Stimulated activated CD8-positive, alpha-beta memory T cell treated with anti-CD3 and anti-CD28 coated beads, Interleukin-15, amount 100 ng/mL, for 1 hour (primary cell): ENCODE results near the gene PRKG1.

Experiments
- DNase-seq: peaks from one replicate; pipeline ENCODE4 v3.0.0-alpha.2; 2020; ENCODE audit warnings: low read depth

Gene PRKG1

GRCh38 chr10:51935341-51935740 lies 861.1 kb downstream of the PRKG1 start:
- no peak for DNase-seq

GRCh38 chr10:51937308-51938140 lies 863.2 kb downstream of the PRKG1 start:
- DNase-seq = no peak

- no peak for DNase-seq
Observed at GRCh38 chr10:51950371-51950995, 876.2 kb downstream of the PRKG1 start.

- no peak for DNase-seq
Observed at GRCh38 chr10:51950996-51951555, 876.8 kb downstream of the PRKG1 start.

- no peak for DNase-seq
Observed at GRCh38 chr10:51951601-51952000, 877.3 kb downstream of the PRKG1 start.

- DNase-seq = no peak
Observed at GRCh38 chr10:51952056-51952455, 877.8 kb downstream of the PRKG1 start.

- no peak for DNase-seq
Observed at GRCh38 chr10:51955696-51956095, 881.4 kb downstream of the PRKG1 start.

- DNase-seq = no peak
Observed at GRCh38 chr10:51956822-51957221, 882.5 kb downstream of the PRKG1 start.

GRCh38 chr10:51960494-51960895 lies 886.2 kb downstream of the PRKG1 start:
- no peak for DNase-seq

GRCh38 chr10:51961401-51961800 lies 887.1 kb downstream of the PRKG1 start:
- no peak for DNase-seq

- DNase-seq = no peak
Observed at GRCh38 chr10:51964630-51965029, 890.3 kb downstream of the PRKG1 start.

- no peak for DNase-seq
Observed at GRCh38 chr10:51965451-51965850, 891.2 kb downstream of the PRKG1 start.

- DNase-seq = no peak
Observed at GRCh38 chr10:51972733-51973346, 898.6 kb downstream of the PRKG1 start.

- DNase-seq = no peak
Observed at GRCh38 chr10:51980752-51981151, 906.5 kb downstream of the PRKG1 start.

GRCh38 chr10:51981731-51982130 lies 907.4 kb downstream of the PRKG1 start:
- DNase-seq = no peak

- DNase-seq = no peak
Observed at GRCh38 chr10:51983481-51983880, 909.2 kb downstream of the PRKG1 start.

GRCh38 chr10:51985336-51985735 lies 911.0 kb downstream of the PRKG1 start:
- DNase-seq = no peak

GRCh38 chr10:51986516-51986915 lies 912.2 kb downstream of the PRKG1 start:
- DNase-seq = no peak

GRCh38 chr10:51993475-51993874 lies 919.2 kb downstream of the PRKG1 start:
- no peak for DNase-seq

GRCh38 chr10:51999096-51999495 lies 924.8 kb downstream of the PRKG1 start:
- no peak for DNase-seq

- DNase-seq = no peak
Observed at GRCh38 chr10:52004342-52004949, 930.2 kb downstream of the PRKG1 start.

- no peak for DNase-seq
Observed at GRCh38 chr10:52007091-52007490, 932.8 kb downstream of the PRKG1 start.
